GM18909 (cell line): ENCODE measurements around the gene HDAC4.

Source experiments
- ATAC-seq: cut with Tn5 transposase; IDR thresholded peaks from one replicate; pipeline ENCODE4 v1.9.1; 2021; ENCODE audit warnings: mild to moderate bottlenecking; ENCODE audit not compliant: unreplicated experiment, poor library complexity

Gene HDAC4

GRCh38 chr2:239231231-239232194, 169.3 kb downstream of the HDAC4 start:
- ATAC-seq = no peak

GRCh38 chr2:239230318-239231052, 170.3 kb downstream of the HDAC4 start:
- ATAC-seq = no peak

DNA sequence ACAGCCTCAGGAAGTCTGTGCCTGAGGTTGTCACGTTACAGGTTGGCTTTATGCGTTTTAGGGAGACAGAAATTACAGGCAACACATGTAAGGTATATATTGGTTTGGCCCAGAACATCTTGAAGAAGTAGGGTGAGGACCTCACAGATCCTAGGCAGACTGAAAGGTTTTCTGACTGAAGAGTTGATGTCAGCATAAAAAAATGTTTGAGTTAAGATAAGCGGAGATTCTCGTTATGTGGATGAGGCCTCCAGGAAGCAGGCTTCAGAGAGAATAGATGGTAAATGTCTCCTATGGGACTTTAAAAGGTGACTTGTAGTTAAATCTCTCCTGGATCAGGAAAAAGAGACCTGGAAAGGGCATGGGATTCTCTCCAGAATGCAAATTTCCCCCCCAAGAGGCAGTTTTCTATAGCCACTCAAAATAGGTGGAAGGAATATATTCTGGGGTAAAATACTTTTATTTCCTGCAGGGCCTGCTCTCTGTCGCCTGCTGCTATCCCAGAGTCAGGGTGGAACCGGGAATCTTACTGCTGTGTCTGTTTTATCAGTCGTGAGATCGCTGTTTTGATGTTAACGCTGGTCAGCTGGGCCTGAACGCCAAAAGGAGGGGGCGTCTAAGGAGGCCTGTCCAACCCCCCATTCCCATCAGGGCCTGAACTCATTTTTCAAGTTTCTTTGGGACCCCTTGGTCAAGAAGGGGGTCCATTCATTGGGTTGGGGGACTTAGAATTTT, 171.1 kb downstream of the HDAC4 start:
- ATAC-seq = no peak

DNA sequence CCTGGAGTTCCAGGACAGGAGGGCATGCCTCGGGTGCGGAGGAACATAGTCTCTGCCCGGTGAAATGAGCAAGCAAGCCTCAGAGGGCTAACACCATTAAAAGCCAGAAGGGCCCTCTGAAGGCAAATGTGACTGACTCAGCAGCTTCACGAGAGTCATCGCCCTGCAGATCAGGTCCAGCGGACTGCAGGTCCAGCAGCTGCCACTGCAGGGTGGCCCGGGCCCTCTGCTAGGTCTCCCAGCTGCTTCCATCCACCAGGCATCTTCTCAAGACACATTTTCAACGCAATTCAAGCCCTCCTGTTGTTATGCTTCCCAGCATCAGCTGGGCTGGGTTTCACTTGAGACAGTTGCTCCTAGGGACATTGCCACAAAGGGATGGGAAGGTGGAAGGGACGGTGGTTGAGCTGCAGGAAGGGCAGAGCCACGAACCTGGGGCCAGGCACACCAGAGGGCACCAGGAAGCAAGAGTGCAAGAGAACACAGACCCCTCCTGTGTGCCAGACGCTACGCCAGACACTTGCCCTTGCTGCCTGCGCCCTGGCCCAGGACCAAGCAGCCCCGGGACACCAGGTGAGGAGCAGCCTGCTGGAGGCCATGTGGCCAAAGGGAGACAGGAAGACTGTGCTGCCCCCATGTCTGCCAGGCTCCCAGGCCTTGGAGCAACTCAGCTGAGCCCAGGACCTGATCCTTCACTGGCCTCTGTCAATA, 173.0 kb downstream of the HDAC4 start:
- no peak for ATAC-seq

GRCh38 chr2:239226677-239227581, 173.9 kb downstream of the HDAC4 start:
- ATAC-seq = no peak

- ATAC-seq = no peak
These were observed 174.8 kb downstream of the HDAC4 start for GRCh38 chr2:239225871-239226561.

- no peak for ATAC-seq
These were observed 175.4 kb downstream of the HDAC4 start for GRCh38 chr2:239225371-239225851.

DNA sequence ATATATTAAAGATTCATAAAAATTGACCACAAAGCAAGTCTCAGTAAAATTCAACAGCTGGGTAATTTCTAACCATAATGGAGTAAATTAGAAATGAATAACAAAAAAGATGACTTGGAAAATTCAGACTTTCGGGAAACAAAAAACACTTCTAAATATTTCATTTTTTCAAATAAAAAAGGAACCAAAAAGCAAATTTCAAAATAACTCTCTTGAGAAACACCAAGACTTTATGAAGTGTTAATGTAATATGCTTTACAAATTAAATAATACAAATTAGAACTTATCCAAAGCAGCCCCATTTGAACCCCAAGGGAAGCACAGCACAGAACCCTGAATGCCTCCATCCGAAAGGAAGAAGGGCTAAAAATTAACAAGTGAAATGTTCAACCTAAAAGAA, 175.9 kb downstream of the HDAC4 start:
- no peak for ATAC-seq

DNA sequence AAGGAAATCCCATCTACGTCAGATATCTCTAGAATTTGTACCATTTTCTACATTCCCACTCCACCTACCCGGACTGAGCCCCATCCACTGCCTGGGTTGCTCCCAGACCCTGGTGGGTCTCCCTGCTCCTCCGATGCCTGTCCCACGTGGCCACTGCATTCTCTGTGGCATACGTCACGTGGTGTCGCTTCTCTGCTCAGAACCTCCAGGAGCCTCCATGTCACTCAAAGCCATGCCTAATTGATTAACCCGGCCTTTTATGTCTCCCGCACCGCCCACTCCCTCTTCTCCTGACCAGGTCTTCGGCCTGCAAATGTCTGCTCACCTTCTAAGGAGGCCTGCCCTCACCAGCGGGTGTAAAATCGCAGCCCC, 176.6 kb downstream of the HDAC4 start:
- ATAC-seq = no peak

DNA sequence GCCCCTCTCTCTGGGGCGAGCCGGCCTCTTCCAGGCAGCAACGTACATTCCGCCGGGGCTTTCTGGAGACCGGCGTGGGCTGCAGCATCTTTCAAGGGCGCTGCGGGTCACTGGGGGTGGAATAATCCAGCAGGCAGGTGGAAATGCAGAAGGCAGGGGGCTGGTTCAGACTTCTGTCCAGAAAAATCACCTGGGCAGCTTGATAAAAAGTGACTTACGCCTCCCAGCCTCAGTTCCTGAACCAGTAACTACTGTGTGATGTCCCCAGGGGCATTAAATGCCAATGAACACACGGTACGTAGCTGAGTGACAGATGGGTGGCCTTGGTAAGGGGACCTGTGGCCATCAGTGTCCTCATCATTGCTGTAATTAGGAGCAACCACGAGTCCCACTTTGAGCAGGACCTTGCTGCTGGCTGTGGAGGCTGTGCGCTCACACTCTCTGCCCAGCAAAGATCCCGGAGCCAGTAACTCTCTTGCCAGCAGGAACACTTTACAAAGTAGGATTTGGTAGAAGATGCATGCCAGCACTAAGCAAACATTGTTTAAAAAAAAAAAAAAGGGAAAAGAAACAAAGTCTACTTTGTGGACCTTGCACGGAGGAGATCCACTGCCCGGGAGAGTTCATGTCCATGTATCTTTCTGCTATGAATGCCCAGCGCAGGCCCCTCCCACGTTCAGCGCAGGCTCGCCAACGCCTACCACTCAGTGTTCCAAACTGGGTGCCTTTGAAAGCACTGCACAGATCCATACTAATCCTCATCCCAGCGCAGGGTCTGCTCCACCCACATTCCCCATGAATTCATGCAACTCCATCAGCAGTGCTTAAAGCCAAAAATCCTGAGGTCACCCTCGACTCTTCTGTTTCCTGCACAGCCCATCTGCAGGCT, 177.3 kb downstream of the HDAC4 start:
- ATAC-seq = no peak

DNA sequence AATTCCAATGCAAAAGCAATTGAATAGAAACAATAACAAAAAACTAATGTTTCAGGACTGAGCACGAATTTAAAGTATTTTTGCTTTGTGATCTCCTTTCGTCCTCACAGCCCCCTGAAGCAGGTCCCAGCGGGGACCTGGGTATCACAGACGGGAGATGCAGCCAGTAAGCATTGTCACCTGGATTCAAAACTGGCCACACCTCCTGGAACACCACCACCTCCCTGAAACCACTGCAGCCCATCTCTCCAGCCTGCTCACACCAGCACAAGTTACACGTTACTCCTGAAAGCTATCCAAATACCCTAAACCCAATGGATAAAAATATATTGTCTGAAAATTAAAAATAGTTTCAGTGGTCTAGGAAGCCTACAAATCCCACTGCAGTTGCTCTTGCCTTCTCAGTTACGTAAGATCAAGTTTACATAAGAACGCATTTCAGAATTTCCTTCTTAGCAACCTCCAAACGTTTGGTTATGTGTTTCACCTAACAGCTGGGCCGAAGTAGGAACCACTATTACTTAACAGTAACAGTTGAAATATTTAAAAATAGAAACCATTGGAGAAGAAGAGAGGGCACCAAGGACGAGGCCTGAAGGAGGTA, 178.0 kb downstream of the HDAC4 start:
- no peak for ATAC-seq

GRCh38 chr2:239222312-239222660, 178.5 kb downstream of the HDAC4 start:
- ATAC-seq = no peak

DNA sequence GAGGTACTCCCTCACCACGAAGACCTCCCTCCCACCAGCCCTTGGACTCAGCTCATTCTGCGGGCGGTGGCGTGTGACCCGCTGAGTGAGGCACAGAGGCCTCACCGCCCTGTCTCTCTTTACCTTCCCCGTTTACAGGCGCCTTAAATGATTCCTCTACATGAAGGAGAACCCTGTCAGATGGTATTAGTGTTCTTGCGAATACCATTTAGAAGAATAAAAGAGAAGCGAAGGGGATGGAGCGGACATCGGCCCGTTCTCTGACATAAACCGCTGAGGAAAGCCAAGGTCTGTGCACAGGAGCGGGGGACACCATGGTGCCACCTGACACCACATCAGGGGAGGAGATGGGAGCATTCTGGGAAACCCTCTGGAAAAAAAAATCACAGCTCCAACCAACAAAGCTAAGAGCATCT, 179.8 kb downstream of the HDAC4 start:
- no peak for ATAC-seq

- no peak for ATAC-seq
These were observed 180.5 kb downstream of the HDAC4 start for GRCh38 chr2:239220341-239220740.

DNA sequence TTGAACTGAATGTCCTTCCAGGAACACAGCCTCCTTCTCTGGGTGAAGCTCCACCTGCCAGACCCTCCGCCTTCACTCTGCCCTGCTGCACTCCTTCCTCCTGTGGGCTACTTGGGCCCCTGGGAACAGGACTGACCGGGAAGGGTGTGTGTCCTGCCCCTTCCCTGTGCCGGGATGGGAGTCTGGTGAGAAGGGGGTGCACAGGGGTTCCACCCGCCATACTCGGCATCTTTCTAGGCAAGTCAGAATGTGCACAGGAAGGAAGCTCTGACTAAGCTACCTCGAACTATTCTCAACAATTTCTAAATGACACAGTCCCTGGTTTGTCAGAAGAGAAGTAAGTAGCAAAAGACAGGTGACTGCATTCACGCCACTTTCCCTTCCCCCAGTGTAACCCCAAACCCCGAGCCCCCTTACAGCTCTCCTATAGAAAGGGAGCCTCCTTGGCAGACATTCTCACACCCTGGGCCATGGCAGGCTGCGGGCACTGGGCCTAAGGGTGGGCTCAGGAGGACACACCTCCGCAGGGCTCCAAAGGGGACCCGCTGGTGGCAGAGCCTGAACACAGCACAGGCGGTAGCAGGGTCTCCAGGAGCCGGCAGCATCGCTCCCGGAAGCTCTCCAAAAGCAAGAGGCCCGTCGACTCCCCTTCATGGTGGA, 184.1 kb downstream of the HDAC4 start:
- no peak for ATAC-seq

- no peak for ATAC-seq
These were observed 184.7 kb downstream of the HDAC4 start for GRCh38 chr2:239215988-239216613.
